IPS-20b (cell line): ENCODE data around the gene GAS7.

ENCODE experiments used
- H3K27ac ChIP-seq: one replicate; pipeline ENCODE4 v1.5.1; 2013; ENCODE audit warnings: low read length
- H3K27me3 ChIP-seq: 2 replicates; pipeline ENCODE4 v1.6.1; 2013; ENCODE audit warnings: mild to moderate bottlenecking, low read length, inconsistent platforms; ENCODE audit not compliant: insufficient read depth
- H3K36me3 ChIP-seq: 2 replicates; pipeline ENCODE4 v1.6.1; 2013; ENCODE audit warnings: low read depth, mild to moderate bottlenecking, inconsistent platforms, low read length, moderate library complexity; ENCODE audit not compliant: insufficient read depth
- H3K4me1 ChIP-seq: 2 replicates; pipeline ENCODE4 v1.6.1; 2013; ENCODE audit warnings: mild to moderate bottlenecking, control low read depth, inconsistent platforms, low read length, moderate library complexity; ENCODE audit not compliant: insufficient read depth
- H3K4me3 ChIP-seq: 2 replicates; pipeline ENCODE4 v1.5.1; 2013; ENCODE audit warnings: mild to moderate bottlenecking, low read length, inconsistent platforms
- H3K9ac ChIP-seq: 2 replicates; pipeline ENCODE4 v1.6.1; 2013; ENCODE audit warnings: low read depth, mild to moderate bottlenecking, inconsistent platforms, low read length, moderate library complexity
- H3K9me3 ChIP-seq: 2 replicates; pipeline ENCODE4 v1.6.1; 2013; ENCODE audit warnings: mild to moderate bottlenecking, low read depth, low read length, inconsistent platforms; ENCODE audit not compliant: insufficient read depth

GAS7 gene

GRCh38 chr17:10033449-10033848, 165.0 kb downstream of the GAS7 start:
- Histone ChIP-seq H3K27me3 (no peaks in the 10 kb centered on the region), H3K9ac (no peak overlapping the region), H3K36me3 (no peaks in the 10 kb centered on the region), H3K4me3 (no peak overlapping the region), H3K9me3 (no peaks in the 10 kb centered on the region), H3K4me1 (peaks cover 11% of the 10 kb centered on the region; the same call in 1 of the 2 replicates), H3K27ac (no peak overlapping the region)

- H3K27me3 ChIP-seq, result no peaks in the 10 kb centered on the region
- no peaks in the 10 kb centered on the region for H3K36me3 ChIP-seq
- H3K9ac ChIP-seq, result no peak overlapping the region
- H3K4me1 ChIP-seq, result peaks cover 11% of the 10 kb centered on the region; the same call in 1 of the 2 replicates
- no peak overlapping the region for H3K4me3 ChIP-seq
- no peak overlapping the region for H3K27ac ChIP-seq
- H3K9me3 ChIP-seq, result no peaks in the 10 kb centered on the region
These were observed 166.1 kb downstream of the GAS7 start for GRCh38 chr17:10032118-10032852.

GRCh38 chr17:10031606-10032005, 166.8 kb downstream of the GAS7 start:
- H3K27me3 ChIP-seq, result no peaks in the 10 kb centered on the region
- H3K4me1 ChIP-seq, result peaks cover 13% of the 10 kb centered on the region; the same call in 1 of the 2 replicates
- no peak overlapping the region for H3K27ac ChIP-seq
- H3K36me3 ChIP-seq, result no peaks in the 10 kb centered on the region
- no peak overlapping the region; the same call in 1 of the 2 replicates for H3K9ac ChIP-seq
- H3K9me3 ChIP-seq, result no peaks in the 10 kb centered on the region
- no peak overlapping the region for H3K4me3 ChIP-seq

GRCh38 chr17:10031127-10031526, 167.3 kb downstream of the GAS7 start:
- Histone ChIP-seq H3K27ac (no peak overlapping the region), H3K4me3 (no peak overlapping the region), H3K36me3 (no peaks in the 10 kb centered on the region), H3K4me1 (peaks cover 17% of the 10 kb centered on the region; the same call in 1 of the 2 replicates), H3K27me3 (no peaks in the 10 kb centered on the region), H3K9ac (no peak overlapping the region; the same call in 1 of the 2 replicates), H3K9me3 (no peaks in the 10 kb centered on the region)

- Histone ChIP-seq H3K36me3 (no peaks in the 10 kb centered on the region), H3K9ac (no peak overlapping the region), H3K4me1 (peaks cover 22% of the 10 kb centered on the region; the same call in 1 of the 2 replicates), H3K27me3 (no peaks in the 10 kb centered on the region), H3K4me3 (no peak overlapping the region), H3K27ac (no peak overlapping the region), H3K9me3 (no peaks in the 10 kb centered on the region)
These were observed 169.3 kb downstream of the GAS7 start for GRCh38 chr17:10029129-10029528.

- Histone ChIP-seq H3K9me3 (no peaks in the 10 kb centered on the region), H3K36me3 (no peaks in the 10 kb centered on the region), H3K9ac (no peak overlapping the region; the same call in 1 of the 2 replicates), H3K27ac (no peak overlapping the region), H3K4me3 (no peak overlapping the region), H3K4me1 (peaks cover 11% of the 10 kb centered on the region; the same call in 1 of the 2 replicates), H3K27me3 (no peaks in the 10 kb centered on the region)
These were observed 172.2 kb downstream of the GAS7 start for GRCh38 chr17:10025976-10026901.

GRCh38 chr17:10025224-10025623, 173.2 kb downstream of the GAS7 start:
- no peak overlapping the region for H3K4me3 ChIP-seq
- H3K36me3 ChIP-seq, result no peaks in the 10 kb centered on the region
- no peak overlapping the region for H3K27ac ChIP-seq
- no peaks in the 10 kb centered on the region for H3K9me3 ChIP-seq
- H3K4me1 ChIP-seq, result peaks cover 12% of the 10 kb centered on the region; the same call in 1 of the 2 replicates
- no peaks in the 10 kb centered on the region for H3K27me3 ChIP-seq
- H3K9ac ChIP-seq, result no peak overlapping the region

- H3K9ac ChIP-seq, result no peak overlapping the region
- H3K9me3 ChIP-seq, result no peaks in the 10 kb centered on the region
- H3K27ac ChIP-seq, result no peak overlapping the region
- no peaks in the 10 kb centered on the region for H3K27me3 ChIP-seq
- no peaks in the 10 kb centered on the region for H3K36me3 ChIP-seq
- H3K4me3 ChIP-seq, result no peak overlapping the region
- peaks cover 18% of the 10 kb centered on the region; the same call in 1 of the 2 replicates for H3K4me1 ChIP-seq
These were observed 176.0 kb downstream of the GAS7 start for GRCh38 chr17:10022416-10022815.

GRCh38 chr17:10021272-10021984, 177.0 kb downstream of the GAS7 start:
- Histone ChIP-seq H3K9ac (no peak overlapping the region), H3K27me3 (no peaks in the 10 kb centered on the region), H3K4me3 (no peak overlapping the region), H3K27ac (no peak overlapping the region), H3K9me3 (no peaks in the 10 kb centered on the region), H3K36me3 (no peaks in the 10 kb centered on the region), H3K4me1 (peaks cover 14% of the 10 kb centered on the region; the same call in 1 of the 2 replicates)

GRCh38 chr17:10019941-10020451, 178.4 kb downstream of the GAS7 start:
- Histone ChIP-seq H3K36me3 (no peaks in the 10 kb centered on the region), H3K27me3 (no peaks in the 10 kb centered on the region), H3K4me3 (no peak overlapping the region), H3K9me3 (no peaks in the 10 kb centered on the region), H3K27ac (no peak overlapping the region), H3K9ac (no peak overlapping the region), H3K4me1 (peaks cover 7% of the 10 kb centered on the region; the same call in 1 of the 2 replicates)

- H3K27me3 ChIP-seq, result no peaks in the 10 kb centered on the region
- peaks cover 7% of the 10 kb centered on the region; the same call in 1 of the 2 replicates for H3K4me1 ChIP-seq
- H3K36me3 ChIP-seq, result no peaks in the 10 kb centered on the region
- H3K27ac ChIP-seq, result no peak overlapping the region
- H3K4me3 ChIP-seq, result no peak overlapping the region
- H3K9ac ChIP-seq, result no peak overlapping the region
- no peaks in the 10 kb centered on the region for H3K9me3 ChIP-seq
These were observed 179.9 kb downstream of the GAS7 start for GRCh38 chr17:10018461-10018891.
